Stomach (tissue), 9 donors: Measurements from ENCODE around the gene LIN28B. TPM values are rescaled to one million over a fixed set of nuclear protein-coding genes. Genes with fewer than 3 reads are reported as not detected.
"Not testable (repeated sequence)": the region's sequence is repeated elsewhere in the genome, so short reads cannot be mapped to it uniquely, and the experiment has no call there.

ENCODE experiments used
- DNase-seq, 2 donors: peaks; one replicate each; pipeline versions ENCODE4 v3.0.0 to v3.0.0-alpha.2; 2013 to 2019
- H3K27ac ChIP-seq, 5 donors: fragments of 200-600 bp in 4 of 5; sonication (generic) in 4 of 5; one replicate each; pipeline ENCODE4 v1.5.1; 2013 to 2019; ENCODE audit warnings: mild to moderate bottlenecking in 1 of 5, moderate library complexity in 1 of 5
- H3K27me3 ChIP-seq, 3 donors: fragments of 200-600 bp; sonication (generic); one replicate each; pipeline ENCODE4 v1.5.1; 2017 to 2019; ENCODE audit warnings: mixed run types in 1 of 3
- H3K36me3 ChIP-seq, 4 donors: fragments of 200-600 bp; sonication (generic); 1 replicate in 3 of 4; 2 replicates in 1 of 4; pipeline ENCODE4 v1.5.1; 2016 to 2019
- H3K4me1 ChIP-seq, 4 donors: fragments of 200-600 bp; sonication (generic); one replicate each; pipeline ENCODE4 v1.5.1; 2016 to 2019
- H3K4me3 ChIP-seq, 4 donors: fragments of 200-600 bp; sonication (generic) in 3 of 4; one replicate each; pipeline ENCODE4 v1.5.1; 2016 to 2019; ENCODE audit warnings: mild to moderate bottlenecking in 1 of 4
- H3K9me3 ChIP-seq, 4 donors: fragments of 200-600 bp; sonication (generic); one replicate each; pipeline ENCODE4 v1.5.1; 2016 to 2019
- CTCF ChIP-seq, 7 experiments: fragments of 450-650 bp in 4 of 7; fragments of 200-600 bp in 3 of 7; sonication (generic) in 3 of 7; IDR thresholded peaks; one replicate each; pipeline ENCODE4 v1.5.1; 2016 to 2019; ENCODE audit warnings: antibody characterized with exemption in 7 of 7, control low read depth in 2 of 7, mild to moderate bottlenecking in 1 of 7
- EP300 ChIP-seq: sonication (generic); formaldehyde crosslinking; IDR thresholded peaks from one replicate; pipeline ENCODE4 v1.6.1; 2017; ENCODE audit warnings: antibody characterized with exemption
- POLR2A ChIP-seq, 4 donors: fragments of 450-650 bp; IDR thresholded peaks; one replicate each; pipeline ENCODE4 v1.6.1; 2016; ENCODE audit warnings: antibody characterized with exemption in 4 of 4, control low read depth in 2 of 4, mild to moderate bottlenecking in 1 of 4, moderate library complexity in 1 of 4
- POLR2AphosphoS5 ChIP-seq, 3 donors: sonication (generic); formaldehyde crosslinking; IDR thresholded peaks; one replicate each; pipeline ENCODE4 v1.6.1; 2016; ENCODE audit warnings: antibody characterized with exemption in 3 of 3
- WGBS, 5 donors: extraction: QIAGEN DNeasy Blood & Tissue Kit in 3 of 5; methylation state at CpG; one replicate each; pipeline versions ENCODE4 v1.1.5 to v1.1.7; 2013 to 2018; 5-methylcytosine and 5-hydroxymethylcytosine counted together
- intact Hi-C: fragments of 100-400 bp; cut with DNase I; formaldehyde crosslinking; loops from one replicate; pipeline ENCODE4 v1.15.1; 2023; ENCODE audit warnings: low total_unique reads
- polyA plus RNA-seq, 3 donors: library from polyadenylated mRNA; stranded (reverse); fragments of 200-250 nt; gene quantifications; one replicate each; pipeline ENCODE4 v1.2.3, GENCODE V29; 2013
- total RNA-seq, 5 donors: library from RNA; depleted of rRNA; stranded (reverse); fragments of >200 nt; gene quantifications; one replicate each; pipeline versions ENCODE4 v1.1.0 to v1.2.3, GENCODE V29; 2014 to 2016
- donor health status: healthy with polysubstance abuse.
- donor health status: Bipolar disorder and iron deficiency.
- donor health status: healthy.

The LIN28B gene
- total and polyA plus RNA-seq, 8 donors = not detected

GRCh38 chr6:105078386-105078708, 121.4 kb downstream of the LIN28B start:
- H3K27me3 ChIP-seq = peaks cover 0 to 4% (median 0%) of the 10 kb centered on the region in 3 donors
- no peak overlapping the region for H3K27ac ChIP-seq
- DNase-seq = no peak
- no peaks in the 10 kb centered on the region for H3K9me3 ChIP-seq
- TF ChIP-seq POLR2A (IDR thresholded peaks at IDR 0.05) (no peak), CTCF (IDR thresholded peaks at IDR 0.05) (no peak), EP300 (no peak), POLR2AphosphoS5 (IDR thresholded peaks at IDR 0.05) (no peak)
- no peak overlapping the region for H3K4me3 ChIP-seq
- H3K36me3 ChIP-seq = no peaks in the 10 kb centered on the region
- intact Hi-C loops = no loop called here
- no peaks in the 10 kb centered on the region for H3K4me1 ChIP-seq
- WGBS, 5 donors = 60 to 72% (median 66%) methylated on average over 6 of the region's 6 CpGs

GRCh38 chr6:105080279-105080678, 123.4 kb downstream of the LIN28B start:
- Histone ChIP-seq H3K27ac (no peak overlapping the region), H3K4me3 (no peak overlapping the region), H3K9me3 (no peaks in the 10 kb centered on the region), H3K27me3 (peaks cover 0 to 4% (median 0%) of the 10 kb centered on the region in 3 donors), H3K36me3 (no peaks in the 10 kb centered on the region), H3K4me1 (no peaks in the 10 kb centered on the region)
- WGBS, 5 donors = 75 to 84% (median 82%) methylated on average over 6 of the region's 6 CpGs
- DNase-seq = no peak
- intact Hi-C loops = no loop called here
- TF ChIP-seq POLR2A (IDR thresholded peaks at IDR 0.05) (no peak), POLR2AphosphoS5 (IDR thresholded peaks at IDR 0.05) (no peak)

GRCh38 chr6:105081662-105082061, 124.8 kb downstream of the LIN28B start:
- H3K4me1 ChIP-seq, DNase-seq, H3K4me3 ChIP-seq, intact Hi-C loops, H3K36me3 ChIP-seq, H3K27me3 ChIP-seq, H3K27ac ChIP-seq, H3K9me3 ChIP-seq: not testable (repeated sequence)
- 49 to 70% (median 55%) methylated on average over 3 of the region's 3 CpGs for WGBS, 5 donors

- no peaks in the 10 kb centered on the region for H3K36me3 ChIP-seq
- 0 to 3% (median 0%) methylated on average over 1 of the region's 1 CpG for WGBS, 5 donors
- TF ChIP-seq POLR2A (IDR thresholded peaks at IDR 0.05) (no peak), EP300 (no peak), CTCF (IDR thresholded peaks at IDR 0.05) (peak in 5 of 7 experiments; percentile 59 to 79 (median 63)), POLR2AphosphoS5 (IDR thresholded peaks at IDR 0.05) (no peak)
- no peaks in the 10 kb centered on the region for H3K9me3 ChIP-seq
- no peaks in the 10 kb centered on the region for H3K27me3 ChIP-seq
- intact Hi-C loops = no loop called here
- peak; percentile 40 to 86 for DNase-seq
- no peak overlapping the region for H3K4me3 ChIP-seq
- no peak overlapping the region for H3K27ac ChIP-seq
- H3K4me1 ChIP-seq = peaks cover 0 to 9% (median 0%) of the 10 kb centered on the region in 4 donors
Measured at GRCh38 chr6:105087571-105088211, 130.8 kb downstream of the LIN28B start.

- intact Hi-C loops = loop anchor here (10.0 kb wide), 1 partner anchor 314 kb away; the partner anchor contains the start of gene PREP
Measured at GRCh38 chr6:105091140-105091829, 134.4 kb downstream of the LIN28B start.

More at GRCh38 chr6:105091140-105091829, 134.4 kb downstream of the LIN28B start:
- Histone ChIP-seq H3K36me3 (peaks cover 0 to 4% (median 0%) of the 10 kb centered on the region in 4 donors), H3K4me1 (peaks cover 0 to 9% (median 0%) of the 10 kb centered on the region in 4 donors), H3K27me3 (no peaks in the 10 kb centered on the region), H3K9me3 (no peaks in the 10 kb centered on the region), H3K4me3 (no peak overlapping the region), H3K27ac (no peak overlapping the region)
- no peak for DNase-seq
- no peak for TF ChIP-seq EP300
- no peak for TF ChIP-seq POLR2AphosphoS5 (IDR thresholded peaks at IDR 0.05)
- no peak for TF ChIP-seq POLR2A (IDR thresholded peaks at IDR 0.05)
- TF ChIP-seq CTCF (IDR thresholded peaks at IDR 0.05) = no peak
- 34 to 58% (median 39%) methylated on average over 8 of the region's 8 CpGs for WGBS, 5 donors
